SK-N-SH treated with all-trans-retinoic acid at 6 μM for 48 hours (cell line): Measurements from ENCODE around the gene GTF2E1.

ENCODE experiments used
- ARNTL ChIP-seq: fragments of 450-650 bp; formaldehyde crosslinking; IDR thresholded peaks from 2 replicates; pipeline ENCODE4 v1.5.0; 2020; ENCODE audit warnings: low read depth, mild to moderate bottlenecking, moderate library complexity, borderline replicate concordance
- ESRRG ChIP-seq: fragments of 250-450 bp; sonication (Bioruptor Pico); IDR thresholded peaks from 2 replicates; pipeline ENCODE4 v1.6.1; 2021; ENCODE audit warnings: mild to moderate bottlenecking
- TOX ChIP-seq: fragments of 250-450 bp; sonication (Bioruptor Pico); IDR thresholded peaks from 2 replicates; pipeline ENCODE4 v1.8.0; 2021; ENCODE audit warnings: mild to moderate bottlenecking, moderate library complexity, borderline replicate concordance
- ZFP3 ChIP-seq: fragments of 250-450 bp; sonication (Bioruptor Pico); IDR thresholded peaks from 2 replicates; pipeline ENCODE4 v1.5.0; 2020; ENCODE audit warnings: mild to moderate bottlenecking, moderate library complexity
- ZFP30 ChIP-seq: fragments of 450-650 bp; formaldehyde crosslinking; IDR thresholded peaks from 2 replicates; pipeline ENCODE4 v1.5.0; 2022; ENCODE audit warnings: mild to moderate bottlenecking, moderate library complexity
- ZNF8 ChIP-seq: fragments of 450-650 bp; formaldehyde crosslinking; IDR thresholded peaks from 2 replicates; pipeline ENCODE4 v1.5.0; 2020; ENCODE audit warnings: mild to moderate bottlenecking, moderate library complexity
- TF ChIP-seq, protein P1 (sequence below): fragments of 250-450 bp; sonication (Bioruptor Pico); IDR thresholded peaks from 2 replicates; pipeline ENCODE4 v1.5.1; 2020; ENCODE audit warnings: low read depth, mild to moderate bottlenecking, moderate library complexity
- TF ChIP-seq, protein P2 (sequence below): fragments of 250-450 bp; sonication (Bioruptor Pico); IDR thresholded peaks from 2 replicates; pipeline ENCODE4 v1.8.0; 2020; ENCODE audit warnings: mild to moderate bottlenecking, moderate library complexity, borderline replicate concordance

DNA sequence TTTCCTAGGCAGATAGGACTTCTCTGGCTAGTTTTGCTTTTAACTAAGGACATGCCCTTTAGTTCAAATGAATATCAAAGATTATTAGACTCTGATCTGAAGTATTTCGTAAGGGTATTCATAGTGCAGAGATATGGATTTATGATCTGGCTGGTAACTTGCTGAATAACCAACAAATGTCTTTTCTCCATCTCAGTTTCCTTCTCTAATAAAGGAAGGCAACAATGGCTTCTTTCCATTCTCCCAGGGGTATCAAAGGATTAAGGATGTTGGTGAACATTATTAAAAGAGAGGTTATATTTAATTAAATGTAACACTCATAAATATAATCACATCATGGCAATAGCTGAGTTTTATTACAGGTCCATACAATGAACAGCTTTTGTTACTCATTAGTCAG, 86.3 kb downstream of the GTF2E1 start:
- TF ChIP-seq, protein P1, sequence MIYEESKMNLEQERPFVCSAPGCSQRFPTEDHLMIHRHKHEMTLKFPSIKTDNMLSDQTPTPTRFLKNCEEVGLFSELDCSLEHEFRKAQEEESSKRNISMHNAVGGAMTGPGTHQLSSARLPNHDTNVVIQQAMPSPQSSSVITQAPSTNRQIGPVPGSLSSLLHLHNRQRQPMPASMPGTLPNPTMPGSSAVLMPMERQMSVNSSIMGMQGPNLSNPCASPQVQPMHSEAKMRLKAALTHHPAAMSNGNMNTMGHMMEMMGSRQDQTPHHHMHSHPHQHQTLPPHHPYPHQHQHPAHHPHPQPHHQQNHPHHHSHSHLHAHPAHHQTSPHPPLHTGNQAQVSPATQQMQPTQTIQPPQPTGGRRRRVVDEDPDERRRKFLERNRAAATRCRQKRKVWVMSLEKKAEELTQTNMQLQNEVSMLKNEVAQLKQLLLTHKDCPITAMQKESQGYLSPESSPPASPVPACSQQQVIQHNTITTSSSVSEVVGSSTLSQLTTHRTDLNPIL (CRISPR knock-in tag) = no peak
- TF ChIP-seq TOX (no peak), ZNF8 (CRISPR knock-in tag) (no peak), ARNTL (CRISPR knock-in tag) (no peak), ESRRG (CRISPR knock-in tag) (no peak), ZFP3 (CRISPR knock-in tag) (no peak), ZFP30 (CRISPR knock-in tag) (no peak)
- TF ChIP-seq, protein P2, sequence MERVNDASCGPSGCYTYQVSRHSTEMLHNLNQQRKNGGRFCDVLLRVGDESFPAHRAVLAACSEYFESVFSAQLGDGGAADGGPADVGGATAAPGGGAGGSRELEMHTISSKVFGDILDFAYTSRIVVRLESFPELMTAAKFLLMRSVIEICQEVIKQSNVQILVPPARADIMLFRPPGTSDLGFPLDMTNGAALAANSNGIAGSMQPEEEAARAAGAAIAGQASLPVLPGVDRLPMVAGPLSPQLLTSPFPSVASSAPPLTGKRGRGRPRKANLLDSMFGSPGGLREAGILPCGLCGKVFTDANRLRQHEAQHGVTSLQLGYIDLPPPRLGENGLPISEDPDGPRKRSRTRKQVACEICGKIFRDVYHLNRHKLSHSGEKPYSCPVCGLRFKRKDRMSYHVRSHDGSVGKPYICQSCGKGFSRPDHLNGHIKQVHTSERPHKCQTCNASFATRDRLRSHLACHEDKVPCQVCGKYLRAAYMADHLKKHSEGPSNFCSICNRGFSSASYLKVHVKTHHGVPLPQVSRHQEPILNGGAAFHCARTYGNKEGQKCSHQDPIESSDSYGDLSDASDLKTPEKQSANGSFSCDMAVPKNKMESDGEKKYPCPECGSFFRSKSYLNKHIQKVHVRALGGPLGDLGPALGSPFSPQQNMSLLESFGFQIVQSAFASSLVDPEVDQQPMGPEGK (CRISPR knock-in tag) = no peak
